Smooth muscle cell of the brain vasculature (primary cell): ENCODE data around the gene MUCL3.
"Not testable (repeated sequence)": the region's sequence is repeated elsewhere in the genome, so short reads cannot be mapped to it uniquely, and the experiment has no call there.

ENCODE experiments used
- DNase-seq: peaks from one replicate; pipeline ENCODE4 v3.0.0-alpha.2; 2012; ENCODE audit warnings: low read depth, low spot score

The MUCL3 gene

GRCh38 chr6:30940361-30940986 lies at the start of gene MUCL3:
Gene MUCL3, plus strand, starts transcription at chr6:30940973. Its CDS starts 27 bp downstream, at chr6:30941000.
- no peak for DNase-seq

- no peak for DNase-seq
These were observed 49.4 kb upstream of the MUCL3 start for GRCh38 chr6:30891450-30891723.

GRCh38 chr6:30891816-30892538 lies 48.8 kb upstream of the MUCL3 start:
- no peak for DNase-seq

GRCh38 chr6:30893001-30893591 lies 47.7 kb upstream of the MUCL3 start:
- DNase-seq = no peak

- DNase-seq = no peak
These were observed 47.1 kb upstream of the MUCL3 start for GRCh38 chr6:30893666-30894065.

- DNase-seq = no peak
These were observed 46.4 kb upstream of the MUCL3 start for GRCh38 chr6:30894381-30894780.

GRCh38 chr6:30894935-30895334 lies 45.8 kb upstream of the MUCL3 start:
- no peak for DNase-seq

GRCh38 chr6:30895343-30895742 lies 45.4 kb upstream of the MUCL3 start:
- DNase-seq = no peak

- no peak for DNase-seq
These were observed 44.2 kb upstream of the MUCL3 start for GRCh38 chr6:30896541-30896940.

- no peak for DNase-seq
These were observed 42.9 kb upstream of the MUCL3 start for GRCh38 chr6:30897882-30898281.

- DNase-seq = no peak
These were observed 41.9 kb upstream of the MUCL3 start for GRCh38 chr6:30898750-30899360.

GRCh38 chr6:30900863-30901417 lies 39.8 kb upstream of the MUCL3 start:
- no peak for DNase-seq

- no peak for DNase-seq
These were observed 39.3 kb upstream of the MUCL3 start for GRCh38 chr6:30901436-30901835.

GRCh38 chr6:30902196-30902595 lies 38.6 kb upstream of the MUCL3 start:
- DNase-seq = not testable (repeated sequence)

- no peak for DNase-seq
These were observed 38.1 kb upstream of the MUCL3 start for GRCh38 chr6:30902709-30903108.

GRCh38 chr6:30903236-30903635 lies 37.5 kb upstream of the MUCL3 start:
- DNase-seq = no peak

GRCh38 chr6:30907290-30907757 lies 33.4 kb upstream of the MUCL3 start:
- not testable (repeated sequence) for DNase-seq

GRCh38 chr6:30907758-30908591 lies 32.8 kb upstream of the MUCL3 start, which contains the start of gene GTF2H4:
Gene GTF2H4, plus strand, starts transcription at chr6:30908207.
- DNase-seq = peak; percentile 98

GRCh38 chr6:30908700-30909099 lies 32.1 kb upstream of the MUCL3 start:
- DNase-seq = no peak

- DNase-seq = not testable (repeated sequence)
These were observed 30.3 kb upstream of the MUCL3 start for GRCh38 chr6:30910473-30910872.
